HEK293 (cell line): ENCODE measurements around the gene NEK7.
"Not testable (repeated sequence)": the region's sequence is repeated elsewhere in the genome, so short reads cannot be mapped to it uniquely, and the experiment has no call there.

ENCODE experiments used
- CTCF ChIA-PET: fragments of 350-600 bp; formaldehyde crosslinking; extraction: SDS; loops from one replicate; lab custom pipeline; 2021; ENCODE audit warnings: antibody characterized with exemption; lab: Yijun Ruan, JAX
- POLR2A ChIA-PET: fragments of 300-600 bp; formaldehyde crosslinking; extraction: SDS; loops from one replicate; lab custom pipeline; 2020; ENCODE audit warnings: antibody characterized with exemption, inconsistent platforms; lab: Yijun Ruan, JAX
- H3K27ac ChIP-seq: fragments of 200-500 bp; sonication (Bioruptor generic); 2 replicates; pipeline ENCODE4 v1.5.1; 2014; ENCODE audit warnings: low read depth, low read length, control low read depth, inconsistent platforms; ENCODE audit errors: extremely low read depth
- H3K36me3 ChIP-seq, 2 experiments: fragments of 200-500 bp in 1 of 2; sonication (Bioruptor generic) in 1 of 2; 1 replicate in 1 of 2; 2 replicates in 1 of 2; pipeline ENCODE4 v1.5.1; 2014 to 2017; ENCODE audit warnings: inconsistent platforms in 2 of 2, low read length in 2 of 2; ENCODE audit not compliant: control insufficient read depth in 2 of 2, insufficient read depth in 1 of 2
- H3K4me1 ChIP-seq: fragments of 200-500 bp; sonication (Bioruptor generic); 2 replicates; pipeline ENCODE4 v1.5.1; 2014; ENCODE audit warnings: mild to moderate bottlenecking, low read length, inconsistent platforms; ENCODE audit not compliant: control insufficient read depth, insufficient read depth
- H3K4me3 ChIP-seq: 2 replicates; pipeline ENCODE4 v1.5.1; 2011; ENCODE audit warnings: low read depth, mild to moderate bottlenecking, control low read depth, low read length, moderate library complexity
- H3K9me3 ChIP-seq: fragments of 200-500 bp; sonication (Bioruptor generic); 2 replicates; pipeline ENCODE4 v1.5.1; 2014; ENCODE audit warnings: low read depth, low read length, inconsistent platforms; ENCODE audit not compliant: control insufficient read depth, insufficient read depth
- BCL11B ChIP-seq: fragments of 450-650 bp; formaldehyde crosslinking; IDR thresholded peaks from 2 replicates; pipeline ENCODE4 v1.5.1; 2016; ENCODE audit warnings: low read depth, missing biosample characterization, missing genetic modification characterization
- KLF16 ChIP-seq: fragments of 450-650 bp; formaldehyde crosslinking; IDR thresholded peaks from 2 replicates; pipeline ENCODE4 v1.5.1; 2017; ENCODE audit warnings: missing biosample characterization, missing genetic modification characterization
- SETDB1 ChIP-seq: IDR thresholded peaks from one replicate; pipeline ENCODE4 v1.6.1; 2017; ENCODE audit warnings: mild to moderate bottlenecking, low read length, moderate library complexity, mixed read lengths; ENCODE audit not compliant: insufficient read length
- TCF7L2 ChIP-seq: IDR thresholded peaks from 2 replicates; pipeline ENCODE4 v1.6.1; 2011; ENCODE audit warnings: low read depth, mild to moderate bottlenecking, inconsistent platforms, low read length, moderate library complexity, borderline replicate concordance
- ZIC2 ChIP-seq: fragments of 450-650 bp; formaldehyde crosslinking; IDR thresholded peaks from 2 replicates; pipeline ENCODE4 v1.5.1; 2016; ENCODE audit warnings: missing biosample characterization, missing genetic modification characterization
- ZNF2 ChIP-seq: fragments of 450-650 bp; formaldehyde crosslinking; IDR thresholded peaks from 2 replicates; pipeline ENCODE4 v1.5.1; 2016; ENCODE audit warnings: missing biosample characterization, missing genetic modification characterization
- ZNF211 ChIP-seq: fragments of 450-650 bp; formaldehyde crosslinking; IDR thresholded peaks from 2 replicates; pipeline ENCODE4 v1.5.1; 2016; ENCODE audit warnings: low read depth, missing biosample characterization, missing genetic modification characterization
- ZNF274 ChIP-seq, 2 experiments: fragments of 200-500 bp in 1 of 2; fragments of 450-650 bp in 1 of 2; sonication (Bioruptor generic) in 1 of 2; formaldehyde crosslinking in 1 of 2; IDR thresholded peaks; 2 replicates each; pipeline versions ENCODE4 v1.5.1 to v1.6.1; 2014 to 2016; ENCODE audit warnings: borderline replicate concordance in 1 of 2, inconsistent platforms in 1 of 2, low read length in 1 of 2, missing biosample characterization in 1 of 2, missing genetic modification characterization in 1 of 2
- ZNF324 ChIP-seq: fragments of 450-650 bp; formaldehyde crosslinking; IDR thresholded peaks from 2 replicates; pipeline ENCODE4 v1.5.1; 2016; ENCODE audit warnings: missing biosample characterization, missing genetic modification characterization
- ZNF433 ChIP-seq: fragments of 450-650 bp; formaldehyde crosslinking; IDR thresholded peaks from 2 replicates; pipeline ENCODE4 v1.5.1; 2016; ENCODE audit warnings: missing biosample characterization, missing genetic modification characterization, low read depth
- ZNF514 ChIP-seq: fragments of 450-650 bp; formaldehyde crosslinking; IDR thresholded peaks from 2 replicates; pipeline ENCODE4 v1.5.1; 2016; ENCODE audit warnings: missing biosample characterization, missing genetic modification characterization
- ZNF544 ChIP-seq: fragments of 450-650 bp; formaldehyde crosslinking; IDR thresholded peaks from 2 replicates; pipeline ENCODE4 v1.5.0; 2017; ENCODE audit warnings: missing biosample characterization, missing genetic modification characterization
- ZNF558 ChIP-seq: fragments of 450-650 bp; formaldehyde crosslinking; IDR thresholded peaks from 2 replicates; pipeline ENCODE4 v1.5.1; 2016; ENCODE audit warnings: missing biosample characterization, missing genetic modification characterization
- ZNF621 ChIP-seq: fragments of 450-650 bp; formaldehyde crosslinking; IDR thresholded peaks from 2 replicates; pipeline ENCODE4 v1.5.1; 2017; ENCODE audit warnings: missing biosample characterization, missing genetic modification characterization
- ZNF629 ChIP-seq: fragments of 450-650 bp; formaldehyde crosslinking; IDR thresholded peaks from 2 replicates; pipeline ENCODE4 v1.5.1; 2017; ENCODE audit warnings: missing biosample characterization, missing genetic modification characterization
- ZNF660 ChIP-seq: fragments of 450-650 bp; IDR thresholded peaks from 2 replicates; pipeline ENCODE4 v1.5.1; 2018; ENCODE audit warnings: missing biosample characterization, mild to moderate bottlenecking, missing genetic modification characterization
- TF ChIP-seq, protein P1 (sequence below): fragments of 450-650 bp; formaldehyde crosslinking; IDR thresholded peaks from 2 replicates; pipeline ENCODE4 v1.5.1; 2016; ENCODE audit warnings: missing biosample characterization, missing genetic modification characterization
- TF ChIP-seq, protein P2 (sequence below): fragments of 450-650 bp; formaldehyde crosslinking; IDR thresholded peaks from 2 replicates; pipeline ENCODE4 v1.5.1; 2016; ENCODE audit warnings: missing biosample characterization, missing genetic modification characterization
- TF ChIP-seq, protein P3 (sequence below): fragments of 450-650 bp; formaldehyde crosslinking; IDR thresholded peaks from 2 replicates; pipeline ENCODE4 v1.5.1; 2016; ENCODE audit warnings: missing biosample characterization, missing genetic modification characterization
- TF ChIP-seq, protein P4 (sequence below): fragments of 450-650 bp; formaldehyde crosslinking; IDR thresholded peaks from 2 replicates; pipeline ENCODE4 v1.5.1; 2017; ENCODE audit warnings: missing biosample characterization, missing genetic modification characterization

NEK7 gene

DNA sequence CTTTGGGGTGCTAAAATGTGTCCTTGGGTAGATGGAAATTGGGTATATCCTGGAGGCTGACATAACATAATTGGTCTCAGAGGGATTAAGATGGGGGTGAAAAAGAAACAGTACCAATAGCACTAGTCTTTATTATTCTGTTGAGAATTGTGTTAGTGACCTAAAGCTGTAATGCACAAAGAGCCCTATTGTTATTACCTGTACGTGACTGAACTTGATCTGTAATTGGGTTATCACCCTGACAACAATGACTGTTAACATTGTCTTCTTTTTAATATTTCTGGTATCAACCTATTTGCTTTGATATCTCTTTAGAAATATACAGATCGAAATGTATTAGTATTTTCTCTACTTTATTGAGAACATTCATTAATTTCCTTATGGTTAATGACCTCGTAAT, 147.6 kb downstream of the NEK7 start (continued):
- TF ChIP-seq ZNF660 (tag by site-specific recombination) = no peak

DNA sequence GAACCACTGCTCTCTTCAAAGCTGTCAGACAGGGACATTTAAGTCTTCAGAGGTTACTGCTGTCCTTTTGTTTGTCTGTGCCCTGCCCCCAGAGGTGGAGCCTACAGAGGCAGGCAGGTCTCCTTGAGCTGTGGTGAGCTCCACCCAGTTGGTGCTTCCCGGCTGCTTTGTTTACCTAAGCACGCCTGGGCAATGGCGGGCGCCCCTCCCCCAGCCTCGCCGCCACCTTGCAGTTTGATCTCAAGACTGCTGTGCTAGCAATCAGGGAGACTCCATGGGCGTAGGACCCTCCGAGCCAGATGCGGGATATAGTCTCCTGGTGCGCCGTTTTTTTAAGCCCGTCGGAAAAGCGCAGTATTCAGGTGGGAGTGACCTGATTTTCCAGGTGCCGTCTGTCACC, 158.0 kb downstream of the NEK7 start:
- H3K4me1 ChIP-seq, H3K9me3 ChIP-seq, H3K4me3 ChIP-seq, H3K36me3 ChIP-seq, POLR2A ChIA-PET, H3K27ac ChIP-seq, CTCF ChIA-PET: not testable (repeated sequence)

DNA sequence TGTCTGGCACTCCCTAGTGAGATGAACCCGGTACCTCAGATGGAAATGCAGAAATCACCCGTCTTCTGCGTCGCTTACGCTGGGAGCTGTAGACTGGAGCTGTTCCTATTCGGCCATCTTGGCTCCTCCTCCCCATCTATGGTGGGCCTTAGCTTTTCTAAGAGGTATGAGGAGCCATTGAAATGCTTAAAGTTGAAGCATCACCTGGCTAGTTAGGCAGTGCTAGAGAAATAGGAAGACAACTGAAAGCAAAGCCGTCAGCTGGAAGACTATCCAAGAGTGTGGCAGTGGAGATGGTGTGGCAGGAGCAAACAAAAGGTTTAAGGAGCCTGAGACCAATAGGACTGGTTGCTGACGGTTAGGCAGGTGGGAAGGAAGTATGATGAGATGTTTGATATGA, 158.5 kb downstream of the NEK7 start:
- H3K4me1 ChIP-seq, POLR2A ChIA-PET, H3K4me3 ChIP-seq, H3K9me3 ChIP-seq, H3K36me3 ChIP-seq, CTCF ChIA-PET, H3K27ac ChIP-seq: not testable (repeated sequence)

DNA sequence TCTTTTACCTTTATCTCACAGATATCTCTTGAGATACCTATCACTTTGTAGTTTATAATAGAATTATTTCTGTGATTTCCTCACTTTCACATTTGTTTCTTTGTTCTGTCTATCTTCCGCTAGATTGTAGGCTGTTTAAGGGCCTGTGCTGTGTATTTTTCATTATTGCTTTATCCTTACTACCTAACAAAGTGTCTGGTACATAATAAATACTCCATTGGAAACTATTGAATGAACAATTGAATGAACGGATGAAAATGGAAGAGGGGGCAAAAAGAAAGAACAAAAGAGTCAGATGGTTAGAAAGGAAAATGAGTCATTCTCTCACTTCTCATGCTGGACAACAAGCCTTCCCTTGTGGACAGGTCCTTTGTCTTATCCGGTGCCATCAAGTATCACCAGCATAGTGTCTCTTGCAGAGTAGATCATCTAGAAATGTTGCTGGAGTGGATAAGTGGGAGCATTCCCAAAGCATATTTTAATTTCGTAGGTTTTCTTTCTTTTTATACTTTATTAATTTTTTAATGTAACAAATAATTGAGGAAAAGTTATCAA, 159.8 kb downstream of the NEK7 start:
- CTCF ChIA-PET = no interaction called here
- Histone ChIP-seq H3K27ac (no peak overlapping the region), H3K9me3 (no peaks in the 10 kb centered on the region), H3K36me3 (peaks cover 0 to 8% of the 10 kb centered on the region in 2 experiments; a peak in 1 of 3 replicates), H3K4me1 (no peaks in the 10 kb centered on the region), H3K4me3 (no peak overlapping the region)
- no peak for TF ChIP-seq ZNF211
- TF ChIP-seq, protein P1, sequence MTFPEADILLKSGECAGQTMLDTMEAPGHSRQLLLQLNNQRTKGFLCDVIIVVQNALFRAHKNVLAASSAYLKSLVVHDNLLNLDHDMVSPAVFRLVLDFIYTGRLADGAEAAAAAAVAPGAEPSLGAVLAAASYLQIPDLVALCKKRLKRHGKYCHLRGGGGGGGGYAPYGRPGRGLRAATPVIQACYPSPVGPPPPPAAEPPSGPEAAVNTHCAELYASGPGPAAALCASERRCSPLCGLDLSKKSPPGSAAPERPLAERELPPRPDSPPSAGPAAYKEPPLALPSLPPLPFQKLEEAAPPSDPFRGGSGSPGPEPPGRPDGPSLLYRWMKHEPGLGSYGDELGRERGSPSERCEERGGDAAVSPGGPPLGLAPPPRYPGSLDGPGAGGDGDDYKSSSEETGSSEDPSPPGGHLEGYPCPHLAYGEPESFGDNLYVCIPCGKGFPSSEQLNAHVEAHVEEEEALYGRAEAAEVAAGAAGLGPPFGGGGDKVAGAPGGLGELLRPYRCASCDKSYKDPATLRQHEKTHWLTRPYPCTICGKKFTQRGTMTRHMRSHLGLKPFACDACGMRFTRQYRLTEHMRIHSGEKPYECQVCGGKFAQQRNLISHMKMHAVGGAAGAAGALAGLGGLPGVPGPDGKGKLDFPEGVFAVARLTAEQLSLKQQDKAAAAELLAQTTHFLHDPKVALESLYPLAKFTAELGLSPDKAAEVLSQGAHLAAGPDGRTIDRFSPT (tag by site-specific recombination) = no peak
- TF ChIP-seq SETDB1 = no peak
- no peak for TF ChIP-seq ZNF544 (tag by site-specific recombination)
- no peak for TF ChIP-seq KLF16
- TF ChIP-seq, protein P2, sequence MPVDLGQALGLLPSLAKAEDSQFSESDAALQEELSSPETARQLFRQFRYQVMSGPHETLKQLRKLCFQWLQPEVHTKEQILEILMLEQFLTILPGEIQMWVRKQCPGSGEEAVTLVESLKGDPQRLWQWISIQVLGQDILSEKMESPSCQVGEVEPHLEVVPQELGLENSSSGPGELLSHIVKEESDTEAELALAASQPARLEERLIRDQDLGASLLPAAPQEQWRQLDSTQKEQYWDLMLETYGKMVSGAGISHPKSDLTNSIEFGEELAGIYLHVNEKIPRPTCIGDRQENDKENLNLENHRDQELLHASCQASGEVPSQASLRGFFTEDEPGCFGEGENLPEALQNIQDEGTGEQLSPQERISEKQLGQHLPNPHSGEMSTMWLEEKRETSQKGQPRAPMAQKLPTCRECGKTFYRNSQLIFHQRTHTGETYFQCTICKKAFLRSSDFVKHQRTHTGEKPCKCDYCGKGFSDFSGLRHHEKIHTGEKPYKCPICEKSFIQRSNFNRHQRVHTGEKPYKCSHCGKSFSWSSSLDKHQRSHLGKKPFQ (tag by site-specific recombination) = no peak
- POLR2A ChIA-PET = no interaction called here

DNA sequence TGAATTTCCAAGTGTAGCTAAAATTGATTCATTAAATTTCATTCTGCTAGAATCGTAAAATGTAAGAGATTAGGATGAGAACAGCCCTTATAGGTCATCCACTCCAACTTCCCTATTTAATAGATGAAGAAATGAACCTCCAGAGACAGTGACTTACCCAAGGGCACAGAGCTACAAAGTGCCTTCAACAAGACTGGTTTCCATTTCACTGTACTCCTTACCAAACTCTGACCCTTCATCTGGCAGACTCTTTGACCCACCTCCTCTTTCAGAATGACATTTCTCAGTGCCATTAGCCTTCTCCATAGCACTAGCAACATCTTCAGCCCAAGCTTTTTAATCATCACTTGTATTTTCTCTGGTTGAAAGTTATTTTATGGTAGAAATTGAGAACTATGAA, 161.3 kb downstream of the NEK7 start:
- Histone ChIP-seq H3K4me1 (no peaks in the 10 kb centered on the region), H3K9me3 (no peaks in the 10 kb centered on the region), H3K27ac (no peak overlapping the region), H3K36me3 (peaks cover 0 to 8% of the 10 kb centered on the region in 2 experiments; a peak in 1 of 3 replicates), H3K4me3 (no peak overlapping the region)
- ChIA-PET POLR2A (interaction anchor here (0.6 kb wide), 1 partner anchor 8 kb away, joined by 6 read pairs; no protein-coding TSS in a partner anchor), CTCF (no interaction called here)
- TF ChIP-seq ZNF324 (tag by site-specific recombination) (no peak), ZIC2 (tag by site-specific recombination) (no peak), ZNF621 (tag by site-specific recombination) (no peak), ZNF2 (tag by site-specific recombination) (no peak), ZNF274 (IDR thresholded peaks at IDR 0.05; ENCODE audit: low read length) (no peak), ZNF274 (tag by site-specific recombination; IDR thresholded peaks at IDR 0.05; ENCODE audit: borderline replicate concordance) (no peak), BCL11B (tag by site-specific recombination) (no peak), ZNF514 (no peak), ZNF558 (tag by site-specific recombination) (no peak), TCF7L2 (no peak), ZNF433 (tag by site-specific recombination) (no peak), ZNF629 (tag by site-specific recombination) (no peak)
- TF ChIP-seq, protein P3, sequence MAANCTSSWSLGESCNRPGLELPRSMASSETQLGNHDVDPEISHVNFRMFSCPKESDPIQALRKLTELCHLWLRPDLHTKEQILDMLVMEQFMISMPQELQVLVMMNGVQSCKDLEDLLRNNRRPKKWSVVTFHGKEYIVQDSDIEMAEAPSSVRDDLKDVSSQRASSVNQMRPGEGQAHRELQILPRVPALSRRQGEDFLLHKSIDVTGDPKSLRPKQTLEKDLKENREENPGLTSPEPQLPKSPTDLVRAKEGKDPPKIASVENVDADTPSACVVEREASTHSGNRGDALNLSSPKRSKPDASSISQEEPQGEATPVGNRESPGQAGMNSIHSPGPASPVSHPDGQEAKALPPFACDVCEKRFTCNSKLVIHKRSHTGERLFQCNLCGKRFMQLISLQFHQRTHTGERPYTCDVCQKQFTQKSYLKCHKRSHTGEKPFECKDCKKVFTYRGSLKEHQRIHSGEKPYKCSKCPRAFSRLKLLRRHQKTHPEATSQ (tag by site-specific recombination) = no peak
- TF ChIP-seq, protein P4, sequence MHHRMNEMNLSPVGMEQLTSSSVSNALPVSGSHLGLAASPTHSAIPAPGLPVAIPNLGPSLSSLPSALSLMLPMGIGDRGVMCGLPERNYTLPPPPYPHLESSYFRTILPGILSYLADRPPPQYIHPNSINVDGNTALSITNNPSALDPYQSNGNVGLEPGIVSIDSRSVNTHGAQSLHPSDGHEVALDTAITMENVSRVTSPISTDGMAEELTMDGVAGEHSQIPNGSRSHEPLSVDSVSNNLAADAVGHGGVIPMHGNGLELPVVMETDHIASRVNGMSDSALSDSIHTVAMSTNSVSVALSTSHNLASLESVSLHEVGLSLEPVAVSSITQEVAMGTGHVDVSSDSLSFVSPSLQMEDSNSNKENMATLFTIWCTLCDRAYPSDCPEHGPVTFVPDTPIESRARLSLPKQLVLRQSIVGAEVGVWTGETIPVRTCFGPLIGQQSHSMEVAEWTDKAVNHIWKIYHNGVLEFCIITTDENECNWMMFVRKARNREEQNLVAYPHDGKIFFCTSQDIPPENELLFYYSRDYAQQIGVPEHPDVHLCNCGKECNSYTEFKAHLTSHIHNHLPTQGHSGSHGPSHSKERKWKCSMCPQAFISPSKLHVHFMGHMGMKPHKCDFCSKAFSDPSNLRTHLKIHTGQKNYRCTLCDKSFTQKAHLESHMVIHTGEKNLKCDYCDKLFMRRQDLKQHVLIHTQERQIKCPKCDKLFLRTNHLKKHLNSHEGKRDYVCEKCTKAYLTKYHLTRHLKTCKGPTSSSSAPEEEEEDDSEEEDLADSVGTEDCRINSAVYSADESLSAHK (tag by site-specific recombination) = no peak
